Measurements from ENCODE around the gene PRCD.

GRCh38 chr17:76545918-76546555 lies 6.2 kb downstream of the PRCD start:
- no peak for TF ChIP-seq CTCF (IDR thresholded peaks at IDR 0.05)
- TF ChIP-seq POLR2A (IDR thresholded peaks at IDR 0.05) = no peak
